HG03378 (cell line): Measurements from ENCODE around the gene APP.

Experiments
- ATAC-seq: cut with Tn5 transposase; IDR thresholded peaks from one replicate; pipeline ENCODE4 v1.9.1; 2021; ENCODE audit warnings: mild to moderate bottlenecking, moderate library complexity; ENCODE audit not compliant: unreplicated experiment

The APP gene

DNA sequence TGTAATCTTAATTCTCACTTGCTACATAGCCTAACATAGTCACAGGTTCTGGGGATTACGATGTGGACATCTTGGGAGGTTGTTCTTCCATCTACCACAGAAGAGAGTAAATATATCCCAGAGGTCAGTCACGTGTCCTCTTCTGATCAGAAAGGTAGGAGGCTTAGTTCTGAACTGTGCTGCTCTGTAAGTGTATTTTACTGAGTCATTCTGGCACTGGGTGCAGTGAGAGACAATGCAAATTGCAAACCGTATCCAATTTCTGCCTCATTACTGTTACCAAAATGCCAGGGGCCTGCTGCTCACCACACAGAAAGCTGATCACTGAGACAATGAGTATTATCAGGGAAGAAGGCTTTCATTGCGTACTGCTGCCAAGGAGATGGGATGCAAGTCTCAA is 331.8 kb downstream of the APP start:
- ATAC-seq: no peak

DNA sequence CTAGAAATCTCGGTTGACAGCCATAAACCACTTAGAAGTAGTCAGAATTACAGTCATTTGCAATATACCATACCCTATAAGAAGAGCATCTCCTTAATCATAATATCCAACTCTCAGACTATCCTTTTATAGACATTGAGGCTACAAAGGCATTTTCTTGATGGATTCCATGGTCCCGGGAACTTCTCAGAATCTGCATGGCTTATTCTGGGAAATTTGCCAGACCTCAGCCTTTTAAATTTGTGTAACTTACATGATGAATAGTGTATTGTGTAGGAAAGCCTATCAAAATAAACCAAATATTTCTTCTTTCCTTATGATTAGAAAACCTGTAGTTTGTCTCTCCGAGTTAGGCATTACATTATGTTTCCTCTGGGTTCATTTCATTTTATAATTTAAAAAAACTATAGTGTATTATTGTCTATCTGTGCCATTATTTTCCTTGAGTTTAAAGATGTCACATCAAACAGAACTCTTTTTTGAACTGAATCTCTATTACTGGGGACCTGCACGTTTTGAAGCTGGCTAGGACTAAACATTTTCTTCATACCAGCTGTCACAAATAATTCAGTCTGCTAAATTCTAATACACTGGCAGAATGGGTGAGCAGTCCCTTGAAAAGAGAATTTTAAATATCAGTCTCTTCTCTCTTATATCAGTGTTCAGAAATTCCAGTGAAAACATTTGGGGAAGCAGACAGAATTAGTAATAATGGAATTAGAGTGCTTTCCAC is 332.9 kb downstream of the APP start:
- no peak for ATAC-seq

DNA sequence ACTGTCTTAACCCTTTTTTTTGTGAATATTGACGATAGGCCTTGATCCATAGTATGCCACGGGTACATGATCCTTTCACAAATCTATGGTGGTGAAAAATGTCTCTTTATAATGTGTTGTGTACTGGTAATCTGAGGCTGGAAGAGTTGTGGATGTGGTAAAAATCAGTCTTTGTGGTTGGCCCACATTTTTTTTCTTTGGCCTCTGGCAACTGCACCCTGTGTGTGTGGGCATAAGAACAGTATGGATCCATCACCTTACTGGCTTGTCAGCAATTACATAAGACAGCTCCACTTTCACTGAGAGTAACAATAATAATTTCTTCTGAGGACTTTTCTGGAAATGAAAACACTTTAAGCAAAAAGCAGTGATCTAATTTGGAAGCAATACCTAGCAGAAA is 334.2 kb downstream of the APP start:
- ATAC-seq: no peak

DNA sequence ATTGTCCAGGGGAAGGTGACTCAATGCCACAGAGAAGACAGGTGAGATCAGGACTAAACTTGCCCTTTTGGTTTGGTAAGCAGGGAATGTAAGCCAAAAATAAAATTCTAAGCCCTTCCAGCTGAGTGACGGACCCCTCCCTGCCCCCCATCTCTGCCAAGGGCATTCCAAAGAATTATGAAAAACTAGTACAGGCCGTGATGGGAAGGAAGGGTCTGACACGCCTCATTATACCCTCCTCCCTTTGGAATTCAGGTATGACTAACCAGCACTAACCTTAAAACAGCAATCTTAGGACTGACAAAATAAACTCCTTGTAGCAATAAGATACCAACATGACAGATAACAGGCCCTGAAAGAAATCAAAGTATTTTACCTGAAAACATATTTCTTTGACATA is 336.2 kb downstream of the APP start:
- ATAC-seq: no peak

GRCh38 chr21:25831300-25831960 is 339.1 kb downstream of the APP start:
- no peak for ATAC-seq
